AG04449 (cell line): ENCODE data around the gene MED13L.

Experiments
- CTCF ChIA-PET: fragments of 350-600 bp; formaldehyde crosslinking; extraction: SDS; loops from one replicate; lab custom pipeline; 2021; ENCODE audit warnings: antibody characterized with exemption; lab: Yijun Ruan, JAX
- POLR2A ChIA-PET: fragments of 400-600, 350-600 bp; formaldehyde crosslinking; extraction: SDS; loops from one replicate; lab custom pipeline; 2020; ENCODE audit warnings: antibody characterized with exemption, inconsistent platforms; lab: Yijun Ruan, JAX
- DNase-seq: peaks from one replicate; pipeline ENCODE4 v3.0.0-alpha.2; 2010; ENCODE audit warnings: low read depth, low spot score
- H3K4me3 ChIP-seq: 2 replicates; pipeline ENCODE4 v1.5.1; 2011; ENCODE audit warnings: low read depth, mild to moderate bottlenecking, control low read depth, low read length
- TF ChIP-seq, protein P1 (sequence below): IDR thresholded peaks from one replicate; pipeline ENCODE4 v1.5.1; 2011; ENCODE audit warnings: mild to moderate bottlenecking, moderate library complexity, low read length, control low read depth, inconsistent platforms; ENCODE audit not compliant: insufficient read depth; ENCODE audit errors: missing control alignments

Gene MED13L

DNA sequence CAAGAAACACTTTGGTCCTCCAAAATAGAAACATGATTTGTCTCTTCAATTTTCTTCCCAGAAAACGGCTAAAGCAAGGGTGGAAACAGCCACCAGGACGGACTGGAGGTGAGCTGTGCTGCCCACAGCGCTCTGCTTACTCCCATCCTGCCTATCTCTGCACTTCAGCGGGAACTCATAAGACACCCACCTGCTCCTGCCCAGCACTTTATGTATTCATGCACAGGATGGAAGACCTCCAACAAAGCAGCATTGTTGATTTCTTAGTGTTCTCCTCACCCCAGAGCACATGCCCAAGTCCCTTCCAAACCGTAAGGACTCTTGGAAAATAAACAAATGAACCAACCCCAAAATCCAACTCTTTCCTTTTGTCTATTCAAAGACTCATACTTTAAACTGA is 277.2 kb downstream of the MED13L start:
- no peak overlapping the region for H3K4me3 ChIP-seq
- TF ChIP-seq, protein P1, sequence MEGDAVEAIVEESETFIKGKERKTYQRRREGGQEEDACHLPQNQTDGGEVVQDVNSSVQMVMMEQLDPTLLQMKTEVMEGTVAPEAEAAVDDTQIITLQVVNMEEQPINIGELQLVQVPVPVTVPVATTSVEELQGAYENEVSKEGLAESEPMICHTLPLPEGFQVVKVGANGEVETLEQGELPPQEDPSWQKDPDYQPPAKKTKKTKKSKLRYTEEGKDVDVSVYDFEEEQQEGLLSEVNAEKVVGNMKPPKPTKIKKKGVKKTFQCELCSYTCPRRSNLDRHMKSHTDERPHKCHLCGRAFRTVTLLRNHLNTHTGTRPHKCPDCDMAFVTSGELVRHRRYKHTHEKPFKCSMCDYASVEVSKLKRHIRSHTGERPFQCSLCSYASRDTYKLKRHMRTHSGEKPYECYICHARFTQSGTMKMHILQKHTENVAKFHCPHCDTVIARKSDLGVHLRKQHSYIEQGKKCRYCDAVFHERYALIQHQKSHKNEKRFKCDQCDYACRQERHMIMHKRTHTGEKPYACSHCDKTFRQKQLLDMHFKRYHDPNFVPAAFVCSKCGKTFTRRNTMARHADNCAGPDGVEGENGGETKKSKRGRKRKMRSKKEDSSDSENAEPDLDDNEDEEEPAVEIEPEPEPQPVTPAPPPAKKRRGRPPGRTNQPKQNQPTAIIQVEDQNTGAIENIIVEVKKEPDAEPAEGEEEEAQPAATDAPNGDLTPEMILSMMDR: no peak
- no peak for DNase-seq
- POLR2A ChIA-PET: no interaction called here
- CTCF ChIA-PET: interaction anchor here (1.3 kb wide), 1 partner anchor 599 kb away, joined by 3 read pairs; no protein-coding TSS in a partner anchor

DNA sequence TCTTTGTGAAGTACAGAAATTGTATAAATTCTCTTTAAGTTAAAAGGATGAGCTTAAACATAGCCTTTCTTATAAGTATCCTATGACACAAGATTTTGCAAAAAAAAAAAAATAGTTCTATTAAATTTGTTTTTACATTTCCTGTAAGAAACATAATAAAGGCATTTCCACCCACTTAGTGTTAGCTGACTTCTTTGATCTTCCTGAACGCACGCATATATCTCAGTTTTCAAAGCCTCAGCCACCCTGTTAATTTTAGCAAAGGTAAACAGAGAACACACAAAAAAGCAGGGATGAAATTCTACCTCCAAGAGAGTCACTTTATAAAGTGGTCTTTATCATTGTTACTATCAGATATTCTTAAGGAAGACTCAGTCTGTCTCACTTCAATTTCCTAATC is 277.9 kb downstream of the MED13L start:
- H3K4me3 ChIP-seq: no peak overlapping the region
- ChIA-PET CTCF (interaction anchor here (0.7 to 3.3 kb wide), 9 partner anchors 8 to 601 kb away, joined by 3 to 43 read pairs (median 6); no protein-coding TSS in a partner anchor), POLR2A (no interaction called here)
- DNase-seq: no peak
- TF ChIP-seq, protein P1: no peak

DNA sequence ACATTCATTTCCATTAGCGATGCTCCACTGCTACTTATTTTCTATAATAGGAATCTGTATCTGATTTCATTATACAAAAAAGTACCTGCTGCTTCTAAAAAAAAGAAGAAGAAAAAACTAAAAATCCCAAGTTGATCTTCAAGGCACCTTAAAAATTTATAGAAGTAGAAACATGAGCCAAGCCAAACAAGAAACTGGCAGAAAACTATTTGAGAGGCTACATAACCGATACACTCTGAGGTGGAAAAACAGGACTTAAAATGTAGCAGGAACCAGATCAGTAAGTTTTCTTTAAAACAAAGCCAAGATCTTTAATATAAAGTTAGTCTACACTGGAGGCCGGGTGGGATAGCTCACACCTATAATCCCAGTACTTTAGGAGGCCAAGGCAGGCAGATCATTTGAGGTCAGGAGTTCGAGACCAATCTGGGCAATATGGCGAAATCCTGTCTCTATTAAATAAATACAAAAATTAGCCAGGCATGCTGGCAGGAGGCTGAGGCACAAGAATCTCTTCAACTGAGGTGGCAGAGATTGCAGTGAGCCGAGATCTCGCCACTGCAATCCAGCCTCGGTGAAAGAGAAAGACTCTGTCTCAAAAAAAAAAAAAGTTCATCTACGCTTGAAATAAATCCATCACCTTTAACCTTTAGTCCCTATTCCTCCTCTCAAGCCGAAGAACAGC is 278.6 kb downstream of the MED13L start:
- ChIA-PET POLR2A (no interaction called here), CTCF (interaction anchor here (0.7 to 3.3 kb wide), 28 partner anchors 8 to 710 kb away, joined by 3 to 43 read pairs (median 4); no protein-coding TSS in a partner anchor)
- TF ChIP-seq, protein P1: no peak
- no peak for DNase-seq
- H3K4me3 ChIP-seq: no peak overlapping the region

DNA sequence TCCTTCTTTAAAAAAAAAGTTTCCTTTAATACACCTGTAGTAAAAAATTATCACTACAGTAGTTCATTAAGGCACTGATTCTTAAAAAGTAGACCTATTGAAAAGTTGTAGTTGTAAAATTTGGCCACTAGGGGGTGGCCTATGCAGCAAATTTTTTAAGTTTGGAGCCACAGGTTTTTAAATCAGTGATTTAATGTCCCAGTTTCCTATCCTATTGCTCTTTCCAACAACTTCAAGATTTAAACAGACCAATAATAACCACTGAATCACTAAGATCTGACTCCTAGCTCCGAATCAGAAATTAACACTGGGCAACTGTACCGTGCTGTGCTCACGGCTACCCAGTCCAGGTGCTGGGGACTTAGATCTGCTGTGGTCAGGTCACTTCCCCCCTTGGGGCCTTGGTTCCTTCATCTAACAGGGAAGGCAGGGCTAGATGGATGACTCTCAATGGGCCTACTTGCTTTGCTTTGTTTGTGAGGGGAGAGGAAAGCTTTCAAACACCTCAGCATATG is 279.3 kb downstream of the MED13L start:
- peak; percentile 21 for DNase-seq
- ChIA-PET CTCF (interaction anchor here (0.7 to 3.3 kb wide), 39 partner anchors 9 to 711 kb away, joined by 3 to 43 read pairs (median 4); no protein-coding TSS in a partner anchor), POLR2A (no interaction called here)
- TF ChIP-seq, protein P1: peak; percentile 33
- H3K4me3 ChIP-seq: no peak overlapping the region

DNA sequence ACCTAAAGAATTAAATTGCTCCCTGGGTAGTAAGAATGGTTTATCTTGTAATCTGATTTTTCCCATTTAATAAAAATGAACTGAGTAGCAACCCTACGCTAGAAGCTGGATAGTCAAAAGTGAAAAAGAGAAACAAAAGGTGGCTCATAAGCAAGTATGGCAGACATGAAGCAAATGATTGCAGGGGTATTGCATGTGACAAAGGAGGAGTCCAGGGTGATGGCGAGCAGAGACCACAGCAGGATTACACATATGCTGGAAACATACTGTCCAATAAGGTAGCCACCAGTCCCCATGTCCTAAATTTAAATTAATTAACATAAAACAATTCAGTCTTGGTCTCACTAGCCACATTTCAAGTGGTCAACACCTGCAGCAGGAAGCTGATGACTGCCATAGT is 283.8 kb downstream of the MED13L start:
- no peak for DNase-seq
- TF ChIP-seq, protein P1: no peak
- POLR2A ChIA-PET: no interaction called here
- no peak overlapping the region for H3K4me3 ChIP-seq
- CTCF ChIA-PET: interaction anchor here (0.9 to 2.4 kb wide), 5 partner anchors 8 to 715 kb away, joined by 3 to 7 read pairs (median 5); no protein-coding TSS in a partner anchor

DNA sequence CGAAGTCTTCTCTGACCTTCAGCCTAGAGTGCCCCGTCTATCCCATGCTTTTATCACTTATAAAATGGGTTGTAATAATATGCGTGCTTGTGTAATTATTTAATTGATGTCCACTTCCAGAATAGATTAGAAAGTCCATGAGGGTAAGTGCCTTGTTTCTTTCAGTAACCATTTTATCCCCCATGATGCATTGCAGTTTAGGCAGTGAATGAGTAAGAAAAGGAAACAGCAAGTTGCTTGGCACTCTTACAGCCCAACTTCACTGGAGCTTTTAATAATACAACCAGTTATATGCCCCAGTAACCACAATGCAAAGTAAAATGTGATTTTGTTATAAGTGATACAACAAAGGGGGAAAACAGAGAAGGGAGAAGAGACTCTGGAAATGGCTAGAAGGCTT is 287.3 kb downstream of the MED13L start:
- TF ChIP-seq, protein P1: no peak
- H3K4me3 ChIP-seq: no peak overlapping the region
- no peak for DNase-seq
- POLR2A ChIA-PET: no interaction called here
- CTCF ChIA-PET: interaction anchor here (0.9 to 1.0 kb wide), 2 partner anchors 9 to 719 kb away, joined by 3 read pairs; no protein-coding TSS in a partner anchor
